ENCODE results near the gene TGDS.
"Not testable (repeated sequence)": the region's sequence is repeated elsewhere in the genome, so short reads cannot be mapped to it uniquely, and the experiment has no call there.

- TF ChIP-seq, protein P1, sequence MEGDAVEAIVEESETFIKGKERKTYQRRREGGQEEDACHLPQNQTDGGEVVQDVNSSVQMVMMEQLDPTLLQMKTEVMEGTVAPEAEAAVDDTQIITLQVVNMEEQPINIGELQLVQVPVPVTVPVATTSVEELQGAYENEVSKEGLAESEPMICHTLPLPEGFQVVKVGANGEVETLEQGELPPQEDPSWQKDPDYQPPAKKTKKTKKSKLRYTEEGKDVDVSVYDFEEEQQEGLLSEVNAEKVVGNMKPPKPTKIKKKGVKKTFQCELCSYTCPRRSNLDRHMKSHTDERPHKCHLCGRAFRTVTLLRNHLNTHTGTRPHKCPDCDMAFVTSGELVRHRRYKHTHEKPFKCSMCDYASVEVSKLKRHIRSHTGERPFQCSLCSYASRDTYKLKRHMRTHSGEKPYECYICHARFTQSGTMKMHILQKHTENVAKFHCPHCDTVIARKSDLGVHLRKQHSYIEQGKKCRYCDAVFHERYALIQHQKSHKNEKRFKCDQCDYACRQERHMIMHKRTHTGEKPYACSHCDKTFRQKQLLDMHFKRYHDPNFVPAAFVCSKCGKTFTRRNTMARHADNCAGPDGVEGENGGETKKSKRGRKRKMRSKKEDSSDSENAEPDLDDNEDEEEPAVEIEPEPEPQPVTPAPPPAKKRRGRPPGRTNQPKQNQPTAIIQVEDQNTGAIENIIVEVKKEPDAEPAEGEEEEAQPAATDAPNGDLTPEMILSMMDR (IDR thresholded peaks at IDR 0.05; ENCODE audit: low read length) = not testable (repeated sequence)
- not testable (repeated sequence) for TF ChIP-seq EZH2 (IDR thresholded peaks at IDR 0.05; ENCODE audit: borderline replicate concordance, low read length)
Measured at GRCh38 chr13:94526956-94527355, 69.0 kb downstream of the TGDS start.

Measured in OCI-LY1 (cell line).